GM23338 (cell line): ENCODE data around the gene HCFC1. TPM values are rescaled to one million over a fixed set of nuclear protein-coding genes. Genes with fewer than 3 reads are reported as not detected.
A peak's percentile ranks its signal among the peaks of the same experiment; 100 is the strongest.

Source experiments
- ATAC-seq: fragments of 200-7000 bp; cut with Tn5 transposase; 3 replicates; pipeline ENCODE4 v1.9.1; 2020
- DNase-seq: peaks from one replicate; pipeline ENCODE4 v3.0.0-alpha.2; 2015; ENCODE audit warnings: low spot score
- H2AFZ ChIP-seq: fragments of 200-600 bp; sonication (generic); 2 replicates; pipeline ENCODE4 v1.8.0; 2016; ENCODE audit warnings: antibody characterized with exemption, mild to moderate bottlenecking, moderate library complexity
- H3F3A ChIP-seq: fragments of 200-600 bp; sonication (generic); replicated peaks from 2 replicates; pipeline ENCODE4 v1.8.0; 2017; ENCODE audit warnings: antibody characterized with exemption, mixed run types, low read depth
- H3K27ac ChIP-seq: fragments of 200-600 bp; sonication (generic); 2 replicates; pipeline ENCODE4 v1.6.1; 2016; ENCODE audit warnings: low read depth
- H3K27me3 ChIP-seq: fragments of 200-600 bp; sonication (generic); 2 replicates; pipeline ENCODE4 v1.8.0; 2016; ENCODE audit warnings: mild to moderate bottlenecking, mixed run types, moderate library complexity; ENCODE audit not compliant: insufficient read depth
- H3K36me3 ChIP-seq: fragments of 200-600 bp; sonication (generic); 2 replicates; pipeline ENCODE4 v1.8.0; 2016; ENCODE audit warnings: mild to moderate bottlenecking; ENCODE audit not compliant: insufficient read depth
- H3K4me1 ChIP-seq: fragments of 200-600 bp; sonication (generic); 2 replicates; pipeline ENCODE4 v1.8.0; 2016; ENCODE audit warnings: mild to moderate bottlenecking, moderate library complexity; ENCODE audit not compliant: insufficient read depth
- H3K4me2 ChIP-seq: fragments of 200-600 bp; sonication (generic); 2 replicates; pipeline ENCODE4 v1.7.1; 2017; ENCODE audit warnings: mixed run types
- H3K4me3 ChIP-seq: fragments of 200-600 bp; sonication (generic); 2 replicates; pipeline ENCODE4 v1.6.1; 2016; ENCODE audit warnings: mixed run types
- H3K79me2 ChIP-seq: fragments of 200-600 bp; sonication (generic); replicated peaks from 2 replicates; pipeline ENCODE4 v1.8.0; 2017; ENCODE audit warnings: mild to moderate bottlenecking; ENCODE audit not compliant: insufficient read depth
- H3K9me2 ChIP-seq: fragments of 200-600 bp; sonication (generic); 2 replicates; pipeline ENCODE4 v1.8.0; 2017; ENCODE audit not compliant: insufficient read depth
- H4K20me1 ChIP-seq: fragments of 200-600 bp; sonication (generic); replicated peaks from 2 replicates; pipeline ENCODE4 v1.8.0; 2017; ENCODE audit warnings: mild to moderate bottlenecking; ENCODE audit not compliant: insufficient read depth
- H3K27ac Mint-ChIP-seq: 2 replicates; pipeline ENCODE4 v1.8.0; 2020; ENCODE audit warnings: inconsistent platforms, mild to moderate bottlenecking, moderate library complexity, mixed read lengths
- H3K27me3 Mint-ChIP-seq: 3 replicates; pipeline ENCODE4 v1.8.0; 2022; ENCODE audit warnings: low read depth, mild to moderate bottlenecking, moderate library complexity, mixed read lengths, inconsistent platforms; ENCODE audit not compliant: insufficient read depth, poor library complexity
- H3K36me3 Mint-ChIP-seq: 3 replicates; pipeline ENCODE4 v1.8.0; 2021; ENCODE audit warnings: low read depth, mild to moderate bottlenecking, inconsistent platforms, moderate library complexity, mixed read lengths
- H3K4me1 Mint-ChIP-seq: 3 replicates; pipeline ENCODE4 v1.8.0; 2020; ENCODE audit warnings: mild to moderate bottlenecking, inconsistent platforms, mixed read lengths
- H3K4me3 Mint-ChIP-seq: 3 replicates; pipeline ENCODE4 v1.8.0; 2021; ENCODE audit warnings: moderate library complexity, mild to moderate bottlenecking, inconsistent platforms, mixed read lengths
- H3K9me3 Mint-ChIP-seq: 3 replicates; pipeline ENCODE4 v1.8.0; 2020; ENCODE audit warnings: moderate library complexity, mild to moderate bottlenecking, inconsistent platforms, mixed read lengths
- STAT1 ChIP-seq: IDR thresholded peaks from one replicate; pipeline ENCODE4 v1.6.1; 2016; ENCODE audit warnings: antibody characterized with exemption; ENCODE audit not compliant: unreplicated experiment
- polyA plus RNA-seq: library from polyadenylated mRNA; unstranded; fragments of >200 nt; fragmentation: Nextera tagmentation; extraction: Ambion mirVana; gene quantifications from 2 replicates; pipeline ENCODE4 v1.2.1, GENCODE V29; 2016
- total RNA-seq: library from RNA; depleted of rRNA; stranded (reverse); fragments of >200 nt; shearing (Covaris generic); gene quantifications from 2 replicates; pipeline ENCODE4 v1.2.3, GENCODE V29; 2014
- TF ChIP-seq, protein P1 (sequence below): fragments of 250-450 bp; sonication (Bioruptor Pico); IDR thresholded peaks from 2 replicates; pipeline ENCODE4 v1.5.0; 2020; ENCODE audit warnings: mild to moderate bottlenecking, moderate library complexity
- TF ChIP-seq, protein P2 (sequence below): IDR thresholded peaks from 2 replicates; pipeline ENCODE4 v1.6.1; 2016; ENCODE audit warnings: antibody characterized with exemption

Gene HCFC1
- total and polyA plus RNA-seq, 2 experiments from 2014 or later = 33.0 to 188 TPM

DNA sequence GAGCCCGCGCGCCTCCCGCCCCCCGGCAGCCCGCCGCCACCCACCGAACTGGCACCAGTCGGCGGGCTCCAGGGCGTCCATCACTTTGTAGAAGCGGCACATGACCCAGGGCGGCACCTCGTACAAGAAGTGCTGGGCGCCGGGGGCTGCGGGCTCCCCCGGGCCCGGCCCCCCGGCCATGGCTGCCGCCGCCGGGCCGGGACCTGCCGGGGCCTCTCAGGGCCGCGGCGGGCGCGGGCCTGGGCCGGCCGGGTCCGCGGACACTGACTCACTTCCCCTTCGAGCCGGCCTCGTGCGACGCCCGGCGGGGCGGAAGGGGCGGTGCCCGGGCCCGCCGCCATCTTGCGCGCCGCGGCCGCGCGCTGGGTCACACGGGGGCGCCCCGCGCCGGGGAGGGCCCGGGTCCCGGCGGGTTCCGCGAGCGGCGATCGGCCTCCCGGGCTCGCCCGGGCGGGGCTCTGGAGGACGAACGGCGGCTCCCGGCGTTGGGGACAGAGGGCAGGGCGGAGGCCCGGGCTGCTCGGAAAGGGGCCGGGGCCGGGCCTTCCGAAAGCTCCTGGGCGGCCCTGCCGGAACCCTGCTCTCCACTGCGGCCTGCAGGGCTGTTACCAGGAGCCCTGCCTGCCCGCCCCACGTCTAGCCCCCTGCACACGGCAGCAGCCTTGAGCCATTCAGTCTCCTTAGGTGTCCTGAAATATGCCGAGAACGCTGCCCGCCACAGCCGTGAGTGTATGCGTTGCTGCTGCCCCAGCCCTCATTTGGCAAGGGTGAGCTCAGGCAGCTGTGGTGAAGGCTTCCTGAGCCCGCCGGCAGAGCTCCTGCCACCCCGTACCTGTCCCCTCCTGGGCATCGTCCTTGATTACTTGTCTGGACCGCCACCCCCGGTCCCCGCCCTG lies 48.3 kb upstream of the HCFC1 start, which contains the start of gene IRAK1:
Gene IRAK1 (minus strand): TSS at position 270 of the 896 bp plus-strand sequence. CDS start 90 bp downstream, at position 180.
- TF ChIP-seq, protein P1, sequence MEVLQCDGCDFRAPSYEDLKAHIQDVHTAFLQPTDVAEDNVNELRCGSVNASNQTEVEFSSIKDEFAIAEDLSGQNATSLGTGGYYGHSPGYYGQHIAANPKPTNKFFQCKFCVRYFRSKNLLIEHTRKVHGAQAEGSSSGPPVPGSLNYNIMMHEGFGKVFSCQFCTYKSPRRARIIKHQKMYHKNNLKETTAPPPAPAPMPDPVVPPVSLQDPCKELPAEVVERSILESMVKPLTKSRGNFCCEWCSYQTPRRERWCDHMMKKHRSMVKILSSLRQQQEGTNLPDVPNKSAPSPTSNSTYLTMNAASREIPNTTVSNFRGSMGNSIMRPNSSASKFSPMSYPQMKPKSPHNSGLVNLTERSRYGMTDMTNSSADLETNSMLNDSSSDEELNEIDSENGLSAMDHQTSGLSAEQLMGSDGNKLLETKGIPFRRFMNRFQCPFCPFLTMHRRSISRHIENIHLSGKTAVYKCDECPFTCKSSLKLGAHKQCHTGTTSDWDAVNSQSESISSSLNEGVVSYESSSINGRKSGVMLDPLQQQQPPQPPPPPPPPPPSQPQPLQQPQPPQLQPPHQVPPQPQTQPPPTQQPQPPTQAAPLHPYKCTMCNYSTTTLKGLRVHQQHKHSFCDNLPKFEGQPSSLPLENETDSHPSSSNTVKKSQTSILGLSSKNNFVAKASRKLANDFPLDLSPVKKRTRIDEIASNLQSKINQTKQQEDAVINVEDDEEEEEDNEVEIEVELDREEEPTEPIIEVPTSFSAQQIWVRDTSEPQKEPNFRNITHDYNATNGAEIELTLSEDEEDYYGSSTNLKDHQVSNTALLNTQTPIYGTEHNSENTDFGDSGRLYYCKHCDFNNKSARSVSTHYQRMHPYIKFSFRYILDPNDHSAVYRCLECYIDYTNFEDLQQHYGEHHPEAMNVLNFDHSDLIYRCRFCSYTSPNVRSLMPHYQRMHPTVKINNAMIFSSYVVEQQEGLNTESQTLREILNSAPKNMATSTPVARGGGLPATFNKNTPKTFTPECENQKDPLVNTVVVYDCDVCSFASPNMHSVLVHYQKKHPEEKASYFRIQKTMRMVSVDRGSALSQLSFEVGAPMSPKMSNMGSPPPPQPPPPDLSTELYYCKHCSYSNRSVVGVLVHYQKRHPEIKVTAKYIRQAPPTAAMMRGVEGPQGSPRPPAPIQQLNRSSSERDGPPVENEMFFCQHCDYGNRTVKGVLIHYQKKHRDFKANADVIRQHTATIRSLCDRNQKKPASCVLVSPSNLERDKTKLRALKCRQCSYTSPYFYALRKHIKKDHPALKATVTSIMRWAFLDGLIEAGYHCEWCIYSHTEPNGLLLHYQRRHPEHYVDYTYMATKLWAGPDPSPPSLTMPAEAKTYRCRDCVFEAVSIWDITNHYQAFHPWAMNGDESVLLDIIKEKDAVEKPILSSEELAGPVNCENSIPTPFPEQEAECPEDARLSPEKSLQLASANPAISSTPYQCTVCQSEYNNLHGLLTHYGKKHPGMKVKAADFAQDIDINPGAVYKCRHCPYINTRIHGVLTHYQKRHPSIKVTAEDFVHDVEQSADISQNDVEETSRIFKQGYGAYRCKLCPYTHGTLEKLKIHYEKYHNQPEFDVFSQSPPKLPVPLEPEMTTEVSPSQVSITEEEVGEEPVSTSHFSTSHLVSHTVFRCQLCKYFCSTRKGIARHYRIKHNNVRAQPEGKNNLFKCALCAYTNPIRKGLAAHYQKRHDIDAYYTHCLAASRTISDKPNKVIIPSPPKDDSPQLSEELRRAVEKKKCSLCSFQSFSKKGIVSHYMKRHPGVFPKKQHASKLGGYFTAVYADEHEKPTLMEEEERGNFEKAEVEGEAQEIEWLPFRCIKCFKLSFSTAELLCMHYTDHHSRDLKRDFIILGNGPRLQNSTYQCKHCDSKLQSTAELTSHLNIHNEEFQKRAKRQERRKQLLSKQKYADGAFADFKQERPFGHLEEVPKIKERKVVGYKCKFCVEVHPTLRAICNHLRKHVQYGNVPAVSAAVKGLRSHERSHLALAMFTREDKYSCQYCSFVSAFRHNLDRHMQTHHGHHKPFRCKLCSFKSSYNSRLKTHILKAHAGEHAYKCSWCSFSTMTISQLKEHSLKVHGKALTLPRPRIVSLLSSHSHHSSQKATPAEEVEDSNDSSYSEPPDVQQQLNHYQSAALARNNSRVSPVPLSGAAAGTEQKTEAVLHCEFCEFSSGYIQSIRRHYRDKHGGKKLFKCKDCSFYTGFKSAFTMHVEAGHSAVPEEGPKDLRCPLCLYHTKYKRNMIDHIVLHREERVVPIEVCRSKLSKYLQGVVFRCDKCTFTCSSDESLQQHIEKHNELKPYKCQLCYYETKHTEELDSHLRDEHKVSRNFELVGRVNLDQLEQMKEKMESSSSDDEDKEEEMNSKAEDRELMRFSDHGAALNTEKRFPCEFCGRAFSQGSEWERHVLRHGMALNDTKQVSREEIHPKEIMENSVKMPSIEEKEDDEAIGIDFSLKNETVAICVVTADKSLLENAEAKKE (CRISPR knock-in tag) = no peak
- TF ChIP-seq, protein P2, sequence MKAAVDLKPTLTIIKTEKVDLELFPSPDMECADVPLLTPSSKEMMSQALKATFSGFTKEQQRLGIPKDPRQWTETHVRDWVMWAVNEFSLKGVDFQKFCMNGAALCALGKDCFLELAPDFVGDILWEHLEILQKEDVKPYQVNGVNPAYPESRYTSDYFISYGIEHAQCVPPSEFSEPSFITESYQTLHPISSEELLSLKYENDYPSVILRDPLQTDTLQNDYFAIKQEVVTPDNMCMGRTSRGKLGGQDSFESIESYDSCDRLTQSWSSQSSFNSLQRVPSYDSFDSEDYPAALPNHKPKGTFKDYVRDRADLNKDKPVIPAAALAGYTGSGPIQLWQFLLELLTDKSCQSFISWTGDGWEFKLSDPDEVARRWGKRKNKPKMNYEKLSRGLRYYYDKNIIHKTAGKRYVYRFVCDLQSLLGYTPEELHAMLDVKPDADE = no peak
- TF ChIP-seq STAT1 = no peak
- peaks cover 13% of the 10 kb centered on the region; the same call in 2 of the 3 replicates for H3K36me3 Mint-ChIP-seq
- H3K79me2 ChIP-seq = no peaks in the 10 kb centered on the region
- DNase-seq = peak; percentile 46
- H3K27ac ChIP-seq = peak within 1 kb of the TSS; percentile 79; the same call in 1 of the 2 replicates
- peaks cover 6% of the 10 kb centered on the region for H3K27me3 Mint-ChIP-seq
- H3K27ac Mint-ChIP-seq = peak within 1 kb of the TSS; percentile 72; the same call in 1 of the 2 replicates
- H3F3A ChIP-seq = no peaks in the 10 kb centered on the region
- no peaks in the 10 kb centered on the region for H3K36me3 ChIP-seq
- H3K9me2 ChIP-seq = no peaks in the 10 kb centered on the region
- peak within 1 kb of the TSS; percentile 67 for H3K4me2 ChIP-seq
- H3K27me3 ChIP-seq = no peaks in the 10 kb centered on the region
- H4K20me1 ChIP-seq = no peaks in the 10 kb centered on the region
- H3K4me3 Mint-ChIP-seq = peak within 1 kb of the TSS; percentile 72
- peaks cover 34% of the 10 kb centered on the region for H3K4me1 Mint-ChIP-seq
- no peaks in the 10 kb centered on the region for H3K9me3 Mint-ChIP-seq
- H2AFZ ChIP-seq = no peak within 1 kb of the TSS
- peak; percentile 30 for ATAC-seq
- H3K4me1 ChIP-seq = peaks cover 6% of the 10 kb centered on the region; the same call in 1 of the 2 replicates
- peak within 1 kb of the TSS; percentile 47 for H3K4me3 ChIP-seq
